ENCODE results near the gene TMEM126A.

TMEM126A gene

DNA sequence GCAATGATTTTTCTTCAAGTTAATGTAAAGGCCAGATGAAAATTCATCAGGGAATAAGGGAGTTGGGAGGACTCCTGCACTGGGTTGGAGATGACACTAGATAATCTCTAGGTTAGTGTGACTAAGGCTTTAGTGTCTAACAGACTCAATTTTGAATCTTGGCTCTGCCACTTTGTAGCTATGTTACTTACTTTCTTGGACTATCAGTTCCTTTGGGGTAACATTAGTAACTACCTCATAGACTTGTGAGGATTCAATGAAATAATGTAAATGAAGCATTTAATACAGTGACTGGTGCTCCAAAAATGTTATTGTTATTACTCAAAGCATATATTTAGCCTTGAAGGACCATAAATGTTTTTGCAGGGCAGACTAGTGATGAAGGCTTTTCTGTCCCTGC is 47.8 kb downstream of the TMEM126A start:
- DNase-seq (ENCODE audit: low spot score), result no peak

DNA sequence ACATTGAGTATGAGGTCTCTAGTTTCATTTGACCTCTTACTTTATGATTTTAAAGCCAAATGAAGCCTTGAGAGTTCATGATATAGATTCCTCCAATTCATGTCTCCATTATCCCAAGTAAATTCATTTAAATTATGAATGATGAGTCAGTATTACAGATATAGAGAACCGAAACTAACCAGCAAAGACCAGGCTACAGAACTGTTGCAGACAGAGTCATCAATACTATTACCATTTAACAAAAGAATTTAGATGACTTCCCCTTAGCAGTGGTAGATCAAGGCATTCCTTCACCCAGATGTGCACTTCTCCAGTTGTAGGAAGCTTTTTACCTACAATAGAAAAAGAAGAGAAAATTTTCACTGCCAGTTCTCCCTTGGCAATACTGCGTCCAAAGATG is 50.0 kb downstream of the TMEM126A start:
- DNase-seq (ENCODE audit: low spot score), result no peak

DNA sequence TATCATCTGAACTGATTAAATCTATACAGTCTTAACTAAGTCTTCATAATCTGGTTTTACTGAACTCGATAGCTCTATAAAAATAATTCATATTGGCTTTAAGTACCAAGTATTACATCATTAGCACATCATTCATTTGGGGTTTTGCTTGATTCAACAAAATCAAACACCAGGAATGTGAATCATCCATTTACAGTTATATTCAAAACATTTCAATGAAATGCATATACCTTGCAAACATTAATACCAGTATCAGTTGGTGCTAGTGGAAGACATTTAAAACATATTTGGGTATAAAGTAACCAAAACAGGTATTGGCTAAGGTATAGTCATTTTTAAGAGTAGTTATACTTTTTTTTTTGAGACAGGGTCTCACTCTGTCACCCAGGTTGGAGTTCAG is 50.4 kb downstream of the TMEM126A start:
- no peak for DNase-seq (ENCODE audit: low spot score)

DNA sequence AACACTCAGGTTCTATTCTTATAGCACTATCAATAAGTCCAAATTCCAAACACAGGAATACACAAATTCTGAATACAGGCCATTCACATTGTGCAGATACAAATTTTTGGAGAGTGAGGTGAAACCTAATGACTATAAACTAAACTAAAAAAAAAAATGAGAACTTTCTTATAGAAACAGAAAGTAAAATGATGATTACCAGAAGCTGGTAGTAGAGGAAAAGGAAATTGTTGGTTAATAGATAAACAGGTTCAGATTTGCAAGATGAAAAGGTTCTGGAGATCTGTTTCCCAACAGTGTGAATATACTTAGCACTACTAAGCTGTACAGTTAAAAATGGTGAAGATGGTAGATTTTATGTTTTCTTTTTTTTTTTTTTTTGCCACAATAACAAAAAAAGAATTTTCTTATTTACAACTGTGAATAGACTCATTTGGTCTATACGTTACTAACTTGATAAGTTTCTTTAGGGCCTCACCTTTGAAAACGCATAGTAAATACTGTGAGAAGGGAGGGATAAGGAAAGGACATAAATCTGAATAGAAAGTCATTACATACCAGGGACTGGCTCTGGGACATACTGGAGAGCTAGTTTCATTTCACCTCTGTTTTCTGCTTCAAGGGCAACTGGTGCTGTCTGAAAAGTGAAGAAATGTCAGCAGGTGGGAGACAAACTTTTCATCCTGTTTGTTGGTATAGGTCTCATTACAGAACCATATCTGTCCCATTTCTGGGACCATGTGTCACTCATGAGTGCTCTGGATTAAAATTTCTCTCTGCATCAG is 52.4 kb downstream of the TMEM126A start:
- no peak for DNase-seq (ENCODE audit: low spot score)

DNA sequence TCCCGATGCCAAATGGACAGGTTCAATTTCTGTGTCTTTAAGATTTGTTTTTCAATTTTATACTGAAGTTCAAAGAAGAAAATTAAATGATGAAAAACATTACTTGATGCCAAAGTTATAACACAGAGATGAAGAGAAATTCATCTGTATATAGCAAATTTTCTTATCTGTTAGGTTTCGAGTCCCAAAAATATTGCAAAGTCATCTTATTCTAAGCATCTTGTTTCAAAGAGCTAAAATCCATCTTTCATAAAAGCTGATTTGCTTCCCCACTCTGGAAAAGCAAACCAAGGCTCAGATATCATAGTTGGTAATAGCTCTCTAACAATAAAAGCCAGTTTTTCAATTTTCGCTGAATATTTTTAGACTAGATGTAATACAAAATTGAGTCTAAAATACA is 57.2 kb downstream of the TMEM126A start:
- no peak for DNase-seq (ENCODE audit: low spot score)

DNA sequence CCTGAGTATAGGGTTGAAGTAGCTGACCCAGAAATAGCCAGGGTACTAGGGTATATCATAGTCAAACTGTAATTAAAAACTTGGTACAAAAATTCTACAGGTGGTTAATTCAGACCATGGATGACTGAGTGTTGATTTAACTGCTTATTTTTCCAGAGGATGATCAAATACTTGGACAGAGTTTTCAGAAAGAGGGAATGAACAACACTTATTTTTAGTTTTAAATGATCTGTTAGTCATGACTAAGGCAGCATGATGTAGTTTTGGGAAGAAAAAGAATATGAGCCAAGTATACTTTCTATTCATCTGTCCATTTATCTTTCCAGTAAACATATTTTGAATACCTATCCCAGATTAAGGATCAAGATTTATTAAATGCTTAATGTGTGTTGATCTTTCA is 58.0 kb downstream of the TMEM126A start:
- DNase-seq (ENCODE audit: low spot score), result no peak

Data from COLO829 (cell line).